ENCODE measurements around the gene ICAM2. TPM values are rescaled to one million over a fixed set of nuclear protein-coding genes. Genes with fewer than 3 reads are reported as not detected.

The ICAM2 gene
- total RNA-seq, 1 experiment from 2014 or later = 2.0 TPM

- BruUV-seq (replicated peaks) = no TSS peak
- intact Hi-C loops (cut with micrococcal nuclease; ENCODE audit: unreplicated experiment) = no loop called here
- TF ChIP-seq CTCF (IDR thresholded peaks at IDR 0.05; ENCODE audit: insufficient read depth in 1 of 2, low read depth in 1 of 2, low read length in 1 of 2, severe bottlenecking in 1 of 2, unreplicated experiment in 1 of 2) = no peak
- H3K4me1 Mint-ChIP-seq (ENCODE audit: low read depth, unreplicated experiment) = no peaks in the 10 kb centered on the region
- Histone ChIP-seq H3K4me3 (ENCODE audit: low read depth, low read length) (no peak overlapping the region), H3K36me3 (ENCODE audit: control insufficient read depth, insufficient read depth, low read length) (no peaks in the 10 kb centered on the region; the same call in 1 of the 2 replicates), H3K9me3 (no peaks in the 10 kb centered on the region), H3K4me1 (0 out of 2 replicates have a peak, but pooled peaks cover 3% of the 10 kb centered on the region), H3K27me3 (replicated peaks; ENCODE audit: control insufficient read depth, insufficient read depth, low read length) (no peaks in the 10 kb centered on the region)
- peaks cover 24% of the 10 kb centered on the region for H3K36me3 Mint-ChIP-seq (ENCODE audit: insufficient read depth, unreplicated experiment)
- no peak overlapping the region for H3K27ac Mint-ChIP-seq (ENCODE audit: unreplicated experiment)
- no peaks in the 10 kb centered on the region for H3K9me3 Mint-ChIP-seq (ENCODE audit: unreplicated experiment)
- POLR2A ChIA-PET = no interaction called here
- CTCF ChIA-PET = no interaction called here
- H3K4me3 Mint-ChIP-seq (ENCODE audit: unreplicated experiment) = no peak overlapping the region
- no peaks in the 10 kb centered on the region for H3K27me3 Mint-ChIP-seq (ENCODE audit: insufficient read depth, unreplicated experiment)
- no peak for DNase-seq
Measured at GRCh38 chr17:64051153-64051552, 30.7 kb upstream of the ICAM2 start.

GRCh38 chr17:64048805-64049204 lies 28.4 kb upstream of the ICAM2 start:
- H3K4me1 Mint-ChIP-seq (ENCODE audit: low read depth, unreplicated experiment) = no peaks in the 10 kb centered on the region

GRCh38 chr17:64045176-64045575 lies 24.7 kb upstream of the ICAM2 start:
- ChIA-PET POLR2A (no interaction called here), CTCF (no interaction called here)
- TF ChIP-seq CTCF (IDR thresholded peaks at IDR 0.05; ENCODE audit: insufficient read depth in 1 of 2, low read depth in 1 of 2, low read length in 1 of 2, severe bottlenecking in 1 of 2, unreplicated experiment in 1 of 2) = no peak
- H3K4me3 Mint-ChIP-seq (ENCODE audit: unreplicated experiment) = no peak overlapping the region
- H3K9me3 Mint-ChIP-seq (ENCODE audit: unreplicated experiment) = no peaks in the 10 kb centered on the region
- intact Hi-C loops (cut with micrococcal nuclease; ENCODE audit: unreplicated experiment) = no loop called here
- H3K27ac Mint-ChIP-seq (ENCODE audit: unreplicated experiment) = no peak overlapping the region
- H3K4me1 Mint-ChIP-seq (ENCODE audit: low read depth, unreplicated experiment) = no peaks in the 10 kb centered on the region
- Histone ChIP-seq H3K9me3 (no peaks in the 10 kb centered on the region), H3K27me3 (replicated peaks; ENCODE audit: control insufficient read depth, insufficient read depth, low read length) (no peaks in the 10 kb centered on the region), H3K4me1 (no peaks in the 10 kb centered on the region), H3K4me3 (ENCODE audit: low read depth, low read length) (no peak overlapping the region), H3K36me3 (ENCODE audit: control insufficient read depth, insufficient read depth, low read length) (no peaks in the 10 kb centered on the region; the same call in none of the 2 replicates)
- no peak for DNase-seq
- H3K27me3 Mint-ChIP-seq (ENCODE audit: insufficient read depth, unreplicated experiment) = no peaks in the 10 kb centered on the region
- H3K36me3 Mint-ChIP-seq (ENCODE audit: insufficient read depth, unreplicated experiment) = peaks cover 26% of the 10 kb centered on the region
- BruUV-seq (replicated peaks) = no TSS peak

More at GRCh38 chr17:64048805-64049204, 28.4 kb upstream of the ICAM2 start:
- no peaks in the 10 kb centered on the region; the same call in none of the 2 replicates for H3K36me3 ChIP-seq (ENCODE audit: control insufficient read depth, insufficient read depth, low read length)
- ChIA-PET CTCF (interaction anchor here (0.6 kb wide), 1 partner anchor 230 kb away, joined by 3 read pairs; no protein-coding TSS in a partner anchor), POLR2A (no interaction called here)
- Mint-ChIP-seq H3K9me3 (ENCODE audit: unreplicated experiment) (no peaks in the 10 kb centered on the region), H3K27me3 (ENCODE audit: insufficient read depth, unreplicated experiment) (no peaks in the 10 kb centered on the region), H3K36me3 (ENCODE audit: insufficient read depth, unreplicated experiment) (peaks cover 27% of the 10 kb centered on the region), H3K27ac (ENCODE audit: unreplicated experiment) (no peak overlapping the region), H3K4me3 (ENCODE audit: unreplicated experiment) (no peak overlapping the region)
- no peak for TF ChIP-seq CTCF (IDR thresholded peaks at IDR 0.05; ENCODE audit: insufficient read depth in 1 of 2, low read depth in 1 of 2, low read length in 1 of 2, severe bottlenecking in 1 of 2, unreplicated experiment in 1 of 2)
- BruUV-seq (replicated peaks) = no TSS peak
- H3K4me1 ChIP-seq = no peaks in the 10 kb centered on the region
- no peak for DNase-seq
- no peak overlapping the region for H3K4me3 ChIP-seq (ENCODE audit: low read depth, low read length)
- H3K9me3 ChIP-seq = no peaks in the 10 kb centered on the region
- intact Hi-C loops (cut with micrococcal nuclease; ENCODE audit: unreplicated experiment) = no loop called here
- H3K27me3 ChIP-seq (replicated peaks; ENCODE audit: control insufficient read depth, insufficient read depth, low read length) = no peaks in the 10 kb centered on the region
